ENCODE data around the gene ERBB2. TPM values are rescaled to one million over a fixed set of nuclear protein-coding genes. Genes with fewer than 3 reads are reported as not detected.

The ERBB2 gene
- total and polyA plus RNA-seq, 10 of the 15 experiments (the other 5 are each of a cell fraction or from before 2014, with no cell fraction given) = 0.39 to 7.0 (median 4.3) TPM

DNA sequence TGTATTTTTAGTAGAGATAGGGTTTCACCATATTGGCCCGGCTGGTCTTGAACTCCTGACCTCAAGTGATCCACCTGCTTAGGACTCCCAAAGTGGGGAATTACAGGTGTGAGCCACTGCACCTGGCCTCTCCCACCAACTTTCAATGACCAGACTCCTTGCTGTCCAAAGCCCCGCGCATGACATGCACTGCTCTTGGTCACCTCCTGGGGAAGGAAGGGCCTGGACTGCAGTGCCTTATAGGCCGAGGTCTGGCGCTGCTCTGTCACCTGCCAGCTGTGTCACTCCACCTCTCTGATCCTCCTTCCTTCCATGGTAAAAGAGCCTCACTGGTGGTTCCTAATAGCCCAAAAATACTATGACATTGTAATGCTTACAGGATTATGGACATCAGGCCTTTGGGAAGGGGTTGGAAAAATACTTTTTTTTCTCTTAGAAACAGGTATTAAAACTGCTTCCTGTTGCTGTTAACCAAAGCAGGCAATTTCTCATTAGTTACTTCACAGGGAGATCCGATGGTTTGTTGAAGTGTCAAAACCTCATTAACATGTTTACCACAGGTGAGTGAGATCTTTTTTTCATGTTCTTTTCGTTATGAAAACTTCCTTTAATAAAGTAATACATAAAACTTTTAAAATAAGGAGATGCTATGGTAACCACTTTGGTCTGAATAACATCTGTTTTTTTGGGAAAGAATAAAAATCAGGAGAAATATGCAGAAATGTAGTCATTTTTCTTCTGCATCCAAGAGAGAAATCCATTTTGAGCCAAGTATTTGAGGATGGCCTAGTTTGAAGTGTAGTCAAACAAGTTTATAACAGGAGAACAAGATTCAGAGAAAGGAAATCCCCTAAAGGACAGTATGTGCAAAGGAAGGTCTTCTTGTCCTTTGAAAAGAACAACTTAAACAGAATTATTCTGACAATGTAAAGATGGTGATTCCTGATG, 73.4 kb downstream of the ERBB2 start (continued):
- TF ChIP-seq BMI1 (IDR thresholded peaks at IDR 0.05; ENCODE audit: borderline replicate concordance) = peak; percentile 18; the same call in 1 of the 2 replicates
- no peak for TF ChIP-seq KDM1A (IDR thresholded peaks at IDR 0.05; ENCODE audit: borderline replicate concordance)
- TF ChIP-seq POLR2AphosphoS2 (IDR thresholded peaks at IDR 0.05; ENCODE audit: low read depth, low read length) = no peak
- TF ChIP-seq HDGF (IDR thresholded peaks at IDR 0.05) = no peak
- TF ChIP-seq DPF2 (IDR thresholded peaks at IDR 0.05) = 0 out of 2 replicates have a peak, but pooled peaks have one; percentile 20
- peak; percentile 44 for TF ChIP-seq POLR2A (IDR thresholded peaks at IDR 0.05; ENCODE audit: low read depth, low read length)
- TF ChIP-seq, protein P1, sequence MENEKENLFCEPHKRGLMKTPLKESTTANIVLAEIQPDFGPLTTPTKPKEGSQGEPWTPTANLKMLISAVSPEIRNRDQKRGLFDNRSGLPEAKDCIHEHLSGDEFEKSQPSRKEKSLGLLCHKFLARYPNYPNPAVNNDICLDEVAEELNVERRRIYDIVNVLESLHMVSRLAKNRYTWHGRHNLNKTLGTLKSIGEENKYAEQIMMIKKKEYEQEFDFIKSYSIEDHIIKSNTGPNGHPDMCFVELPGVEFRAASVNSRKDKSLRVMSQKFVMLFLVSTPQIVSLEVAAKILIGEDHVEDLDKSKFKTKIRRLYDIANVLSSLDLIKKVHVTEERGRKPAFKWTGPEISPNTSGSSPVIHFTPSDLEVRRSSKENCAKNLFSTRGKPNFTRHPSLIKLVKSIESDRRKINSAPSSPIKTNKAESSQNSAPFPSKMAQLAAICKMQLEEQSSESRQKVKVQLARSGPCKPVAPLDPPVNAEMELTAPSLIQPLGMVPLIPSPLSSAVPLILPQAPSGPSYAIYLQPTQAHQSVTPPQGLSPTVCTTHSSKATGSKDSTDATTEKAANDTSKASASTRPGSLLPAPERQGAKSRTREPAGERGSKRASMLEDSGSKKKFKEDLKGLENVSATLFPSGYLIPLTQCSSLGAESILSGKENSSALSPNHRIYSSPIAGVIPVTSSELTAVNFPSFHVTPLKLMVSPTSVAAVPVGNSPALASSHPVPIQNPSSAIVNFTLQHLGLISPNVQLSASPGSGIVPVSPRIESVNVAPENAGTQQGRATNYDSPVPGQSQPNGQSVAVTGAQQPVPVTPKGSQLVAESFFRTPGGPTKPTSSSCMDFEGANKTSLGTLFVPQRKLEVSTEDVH (IDR thresholded peaks at IDR 0.05; ENCODE audit: low read depth, partially characterized antibody) = no peak
- TF ChIP-seq NFIC (IDR thresholded peaks at IDR 0.05; ENCODE audit: low read depth, low read length) = peak; percentile 40; the same call in 1 of the 2 replicates
- peak; percentile 2; the same call in 1 of the 2 replicates for TF ChIP-seq IKZF1 (conservative IDR thresholded peaks at IDR 0.05)

DNA sequence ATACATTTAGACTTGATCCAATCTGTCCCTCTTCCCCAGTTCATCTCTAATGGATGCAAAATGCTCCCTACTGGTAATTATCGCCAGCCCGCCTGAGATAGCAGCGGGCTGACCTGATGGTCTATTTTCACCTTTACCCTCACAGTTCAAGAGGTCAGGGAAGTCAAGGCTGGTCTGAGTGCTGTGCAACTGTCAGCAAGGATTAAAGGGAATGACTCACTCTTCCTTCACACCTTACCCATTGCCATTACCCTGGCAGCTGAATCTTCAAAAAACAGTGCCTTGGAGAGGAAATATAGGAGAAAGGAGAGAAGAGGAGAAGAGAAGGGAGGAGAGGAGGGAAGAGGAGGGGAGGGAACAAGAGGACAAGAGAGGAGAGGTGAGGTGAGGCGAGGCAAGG, 74.2 kb downstream of the ERBB2 start:
- 51% methylated on average over 4 of the region's 4 CpGs for WGBS (ENCODE audit: insufficient coverage, insufficient replicate concordance, low lambda C conversion rate, missing lambda C conversion rate)
- FAIRE-seq (no peak), ATAC-seq (no peak), DNase-seq (ENCODE audit: low read depth, low spot score) (no peak)
- Histone ChIP-seq H2AFZ (ENCODE audit: control insufficient read depth, low read depth, low read length) (no peak overlapping the region), H3K4me1 (ENCODE audit: control insufficient read depth, insufficient read depth, low read length) (peaks cover 65% of the 10 kb centered on the region), H3K4me2 (ENCODE audit: control insufficient read depth, insufficient read depth) (peak overlapping the region; percentile 97), H3K27ac (ENCODE audit: control insufficient read depth, insufficient read depth) (peak overlapping the region; percentile 95), H4K20me1 (ENCODE audit: control insufficient read depth, insufficient read depth) (no peaks in the 10 kb centered on the region), H3K36me3 (ENCODE audit: control insufficient read depth in 2 of 2, insufficient read depth in 2 of 2, low read length in 1 of 2) (peaks cover 4 to 24% of the 10 kb centered on the region in 2 experiments), H3K79me2 (ENCODE audit: control insufficient read depth, insufficient read depth, low read length) (peaks cover 89% of the 10 kb centered on the region), H3K4me3 (peak overlapping the region; percentile 79), H3K9me3 (replicated peaks; ENCODE audit: control insufficient read depth, insufficient read depth, low read length) (no peaks in the 10 kb centered on the region; the same call in 2 of the 3 replicates), H3K9ac (ENCODE audit: control insufficient read depth, insufficient read depth, low read length) (peak overlapping the region; percentile 74), H3K27me3 (replicated peaks in 1 of 2; ENCODE audit: control insufficient read depth in 2 of 2, insufficient read depth in 2 of 2, low read length in 1 of 2) (no peaks in the 10 kb centered on the region)
- in situ Hi-C loops (cut with MboI) (no loop called here), intact Hi-C loops (cut with micrococcal nuclease; ENCODE audit: unreplicated experiment) (loop anchor here (5.0 kb wide), 1 partner anchor 73 kb away; no protein-coding TSS in a partner anchor)
- ChIA-PET CTCF (no interaction called here), RAD21 (ENCODE audit: unreplicated experiment) (no interaction called here), SMC1A (ENCODE audit: uncharacterized antibody, unreplicated experiment) (interaction anchor here (1.3 to 4.9 kb wide), 2 partner anchors 87 to 91 kb away, joined by 5 to 59 read pairs; no protein-coding TSS in a partner anchor), POLR2A (no interaction called here)
- TF ChIP-seq HDGF (IDR thresholded peaks at IDR 0.05) (peak; percentile 77; the same call in 1 of the 2 replicates), IKZF2 (IDR thresholded peaks at IDR 0.05) (peak in 1 of 2 experiments; percentile 54; a peak in 1 of 4 replicates), MTA2 (IDR thresholded peaks at IDR 0.05; ENCODE audit: low read depth) (peak; percentile 13; the same call in 1 of the 2 replicates), TBL1XR1 (IDR thresholded peaks at IDR 0.05; ENCODE audit: low read depth, low read length) (0 out of 2 replicates have a peak, but pooled peaks have one; percentile 25), NR2F1 (conservative IDR thresholded peaks at IDR 0.05) (peak; percentile 88), ASH2L (IDR thresholded peaks at IDR 0.05; ENCODE audit: borderline replicate concordance, low read depth) (no peak), NR2C1 (IDR thresholded peaks at IDR 0.05) (peak; percentile 83), CREB1 (IDR thresholded peaks at IDR 0.05; ENCODE audit: low read depth) (no peak), FOXM1 (IDR thresholded peaks at IDR 0.05; ENCODE audit: low read depth, low read length) (0 out of 2 replicates have a peak, but pooled peaks have one; percentile 14), RAD51 (IDR thresholded peaks at IDR 0.05) (no peak)
- TF ChIP-seq, protein P2, sequence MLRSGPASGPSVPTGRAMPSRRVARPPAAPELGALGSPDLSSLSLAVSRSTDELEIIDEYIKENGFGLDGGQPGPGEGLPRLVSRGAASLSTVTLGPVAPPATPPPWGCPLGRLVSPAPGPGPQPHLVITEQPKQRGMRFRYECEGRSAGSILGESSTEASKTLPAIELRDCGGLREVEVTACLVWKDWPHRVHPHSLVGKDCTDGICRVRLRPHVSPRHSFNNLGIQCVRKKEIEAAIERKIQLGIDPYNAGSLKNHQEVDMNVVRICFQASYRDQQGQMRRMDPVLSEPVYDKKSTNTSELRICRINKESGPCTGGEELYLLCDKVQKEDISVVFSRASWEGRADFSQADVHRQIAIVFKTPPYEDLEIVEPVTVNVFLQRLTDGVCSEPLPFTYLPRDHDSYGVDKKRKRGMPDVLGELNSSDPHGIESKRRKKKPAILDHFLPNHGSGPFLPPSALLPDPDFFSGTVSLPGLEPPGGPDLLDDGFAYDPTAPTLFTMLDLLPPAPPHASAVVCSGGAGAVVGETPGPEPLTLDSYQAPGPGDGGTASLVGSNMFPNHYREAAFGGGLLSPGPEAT (IDR thresholded peaks at IDR 0.05; ENCODE audit: low read depth) = no peak
- no TSS peak for BruUV-seq (replicated peaks)
